PFSK-1 (cell line): Measurements from ENCODE around the gene RAD51B.

ENCODE experiments used
- FOXP2 ChIP-seq: optimal IDR thresholded peaks from 2 replicates; pipeline ENCODE3; 2011; ENCODE audit warnings: borderline replicate concordance, control low read depth, inconsistent platforms; ENCODE audit not compliant: insufficient read depth; ENCODE audit errors: extremely low read length, extremely low read depth
- POLR2AphosphoS5 ChIP-seq: IDR thresholded peaks from 2 replicates; pipeline ENCODE4 v1.6.1; 2012; ENCODE audit warnings: low read depth, mild to moderate bottlenecking, control low read depth, low read length, moderate library complexity
- SIN3A ChIP-seq: IDR thresholded peaks from 2 replicates; pipeline ENCODE4 v1.6.1; 2012; ENCODE audit warnings: mild to moderate bottlenecking, low read length, moderate library complexity, borderline replicate concordance; ENCODE audit not compliant: insufficient read depth
- TAF1 ChIP-seq: IDR thresholded peaks from 2 replicates; pipeline ENCODE4 v1.6.1; 2012; ENCODE audit warnings: low read length, control low read depth, borderline replicate concordance; ENCODE audit not compliant: insufficient read depth
- TF ChIP-seq, protein P1 (sequence below), 2 experiments: IDR thresholded peaks; 2 replicates each; pipeline versions ENCODE4 v1.6.1 to v1.8.0; 2011 to 2012; ENCODE audit warnings: low read depth in 2 of 2, low read length in 2 of 2, control low read depth in 1 of 2, inconsistent platforms in 1 of 2, mild to moderate bottlenecking in 1 of 2, moderate library complexity in 1 of 2; ENCODE audit not compliant: insufficient read depth in 1 of 2

RAD51B gene

DNA sequence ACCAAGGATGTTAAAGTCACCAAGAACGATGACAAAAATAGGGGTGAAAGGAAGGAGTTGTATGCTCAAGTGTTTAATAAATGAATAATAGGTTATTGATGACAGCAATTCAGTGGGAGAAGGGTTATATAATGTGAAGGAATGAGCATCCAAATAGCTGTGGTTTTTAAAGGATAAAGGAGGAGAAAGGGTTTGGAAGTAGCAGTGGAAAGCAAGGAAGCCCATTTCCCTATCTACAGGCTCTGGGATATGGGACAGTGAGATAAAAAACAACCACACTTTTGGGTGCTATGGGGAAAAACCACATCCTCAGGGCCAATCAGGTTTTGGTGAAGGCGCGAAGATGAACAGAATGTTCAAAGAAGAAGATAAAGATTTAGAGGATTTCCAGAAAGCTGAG, 714.7 kb downstream of the RAD51B start:
- TF ChIP-seq TAF1 (no peak), SIN3A (no peak), POLR2AphosphoS5 (no peak), FOXP2 (no peak)
- TF ChIP-seq, protein P1, sequence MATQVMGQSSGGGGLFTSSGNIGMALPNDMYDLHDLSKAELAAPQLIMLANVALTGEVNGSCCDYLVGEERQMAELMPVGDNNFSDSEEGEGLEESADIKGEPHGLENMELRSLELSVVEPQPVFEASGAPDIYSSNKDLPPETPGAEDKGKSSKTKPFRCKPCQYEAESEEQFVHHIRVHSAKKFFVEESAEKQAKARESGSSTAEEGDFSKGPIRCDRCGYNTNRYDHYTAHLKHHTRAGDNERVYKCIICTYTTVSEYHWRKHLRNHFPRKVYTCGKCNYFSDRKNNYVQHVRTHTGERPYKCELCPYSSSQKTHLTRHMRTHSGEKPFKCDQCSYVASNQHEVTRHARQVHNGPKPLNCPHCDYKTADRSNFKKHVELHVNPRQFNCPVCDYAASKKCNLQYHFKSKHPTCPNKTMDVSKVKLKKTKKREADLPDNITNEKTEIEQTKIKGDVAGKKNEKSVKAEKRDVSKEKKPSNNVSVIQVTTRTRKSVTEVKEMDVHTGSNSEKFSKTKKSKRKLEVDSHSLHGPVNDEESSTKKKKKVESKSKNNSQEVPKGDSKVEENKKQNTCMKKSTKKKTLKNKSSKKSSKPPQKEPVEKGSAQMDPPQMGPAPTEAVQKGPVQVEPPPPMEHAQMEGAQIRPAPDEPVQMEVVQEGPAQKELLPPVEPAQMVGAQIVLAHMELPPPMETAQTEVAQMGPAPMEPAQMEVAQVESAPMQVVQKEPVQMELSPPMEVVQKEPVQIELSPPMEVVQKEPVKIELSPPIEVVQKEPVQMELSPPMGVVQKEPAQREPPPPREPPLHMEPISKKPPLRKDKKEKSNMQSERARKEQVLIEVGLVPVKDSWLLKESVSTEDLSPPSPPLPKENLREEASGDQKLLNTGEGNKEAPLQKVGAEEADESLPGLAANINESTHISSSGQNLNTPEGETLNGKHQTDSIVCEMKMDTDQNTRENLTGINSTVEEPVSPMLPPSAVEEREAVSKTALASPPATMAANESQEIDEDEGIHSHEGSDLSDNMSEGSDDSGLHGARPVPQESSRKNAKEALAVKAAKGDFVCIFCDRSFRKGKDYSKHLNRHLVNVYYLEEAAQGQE (IDR thresholded peaks at IDR 0.05; ENCODE audit: insufficient read depth in 1 of 2, low read depth in 2 of 2, low read length in 2 of 2): no peak

DNA sequence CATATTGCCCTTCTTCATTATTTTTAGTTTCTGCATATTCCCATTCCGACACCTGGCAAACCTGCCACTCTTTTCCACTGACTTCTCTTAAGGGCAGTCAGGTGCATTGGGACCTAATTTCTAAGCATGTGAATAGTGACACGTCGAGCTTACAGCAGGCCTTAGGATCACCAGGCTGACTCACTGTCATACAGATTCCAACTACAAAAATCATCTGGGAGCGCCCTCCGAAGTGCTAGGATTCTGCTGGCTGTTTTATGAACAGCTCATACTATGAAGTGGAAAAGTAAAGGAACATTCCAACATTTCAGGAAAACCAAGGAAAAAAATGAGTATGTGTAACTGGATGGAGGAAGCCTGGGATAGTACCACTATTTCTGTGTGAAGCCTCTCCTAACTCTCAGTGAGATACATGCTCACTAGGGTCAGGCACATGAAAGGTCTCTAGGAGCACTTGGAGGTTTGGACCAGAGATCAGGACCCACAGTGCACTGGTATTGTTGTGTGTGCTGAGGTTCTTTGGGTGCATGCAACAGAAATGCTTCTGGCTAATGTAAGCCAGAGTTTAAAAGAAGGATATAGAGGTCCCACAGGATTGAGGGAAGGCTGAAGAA, 715.9 kb downstream of the RAD51B start:
- TF ChIP-seq SIN3A (no peak), POLR2AphosphoS5 (no peak), FOXP2 (no peak), TAF1 (no peak)
- TF ChIP-seq, protein P1 (IDR thresholded peaks at IDR 0.05; ENCODE audit: insufficient read depth in 1 of 2, low read depth in 2 of 2, low read length in 2 of 2): no peak

DNA sequence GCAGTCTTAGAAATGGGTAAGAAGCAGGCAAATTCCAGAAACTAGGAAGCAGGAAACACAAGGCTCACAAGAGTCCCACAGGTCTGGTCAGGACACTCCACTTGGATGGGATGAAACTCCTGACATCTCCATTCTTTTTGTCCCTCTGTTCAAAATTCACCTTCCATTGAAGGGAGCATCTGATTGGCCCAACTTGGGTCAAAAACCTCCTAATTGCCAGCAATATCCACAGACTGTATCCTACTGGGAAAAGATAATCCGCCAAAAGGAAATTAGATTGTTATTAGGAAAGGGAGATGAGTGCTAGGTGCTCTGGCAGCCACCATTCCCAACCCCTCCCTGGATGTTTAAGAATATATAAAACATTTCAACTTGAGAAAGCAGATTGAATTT, 716.4 kb downstream of the RAD51B start:
- TF ChIP-seq, protein P1 (IDR thresholded peaks at IDR 0.05; ENCODE audit: insufficient read depth in 1 of 2, low read depth in 2 of 2, low read length in 2 of 2): no peak
- no peak for TF ChIP-seq POLR2AphosphoS5
- no peak for TF ChIP-seq FOXP2
- TF ChIP-seq SIN3A: no peak

DNA sequence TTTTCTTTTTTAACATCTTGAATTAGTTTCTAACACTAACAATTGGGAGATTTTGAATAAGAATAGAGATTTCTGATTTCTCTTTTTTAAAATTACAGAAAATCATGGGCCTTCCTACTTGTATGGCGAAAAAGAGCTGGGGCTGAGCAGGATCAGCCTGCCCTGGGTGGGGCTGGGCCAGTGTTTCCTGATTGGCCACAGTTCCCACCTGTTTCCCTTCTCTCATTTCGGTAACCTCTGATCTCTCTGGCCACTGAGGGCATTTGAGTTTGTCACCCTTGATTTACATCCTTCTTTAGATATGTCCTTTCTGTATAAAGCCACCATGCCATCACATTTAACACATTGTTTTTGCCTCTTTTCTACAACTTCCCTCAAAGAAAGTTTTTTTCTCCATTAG, 719.1 kb downstream of the RAD51B start:
- TF ChIP-seq FOXP2: no peak
- no peak for TF ChIP-seq SIN3A
- no peak for TF ChIP-seq TAF1
- TF ChIP-seq, protein P1 (IDR thresholded peaks at IDR 0.05; ENCODE audit: insufficient read depth in 1 of 2, low read depth in 2 of 2, low read length in 2 of 2): no peak
- TF ChIP-seq POLR2AphosphoS5: no peak

DNA sequence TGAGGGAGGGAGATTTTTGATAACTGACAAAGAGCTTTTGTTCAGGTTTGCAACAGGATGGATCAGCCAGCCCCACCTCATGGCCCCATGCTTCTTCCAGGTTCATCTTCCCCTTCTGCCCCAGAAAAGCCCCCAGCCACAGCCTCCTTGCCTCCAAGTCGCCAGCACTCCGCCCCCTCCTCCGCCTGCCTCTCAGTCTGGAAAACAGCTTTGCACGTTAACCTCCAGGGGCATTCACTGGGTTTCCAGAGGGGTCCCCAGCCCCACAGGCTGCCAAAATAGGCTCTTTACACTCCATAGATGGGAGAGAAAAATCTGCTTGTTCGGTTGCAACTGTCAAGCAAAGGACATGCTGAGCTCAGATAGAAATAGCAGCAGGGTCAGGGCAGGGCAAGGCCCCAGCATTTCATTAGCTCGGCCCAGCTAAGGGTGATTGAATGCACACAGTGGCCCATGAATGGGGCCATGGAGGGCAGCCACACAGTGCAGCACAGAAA, 719.7 kb downstream of the RAD51B start:
- no peak for TF ChIP-seq FOXP2

DNA sequence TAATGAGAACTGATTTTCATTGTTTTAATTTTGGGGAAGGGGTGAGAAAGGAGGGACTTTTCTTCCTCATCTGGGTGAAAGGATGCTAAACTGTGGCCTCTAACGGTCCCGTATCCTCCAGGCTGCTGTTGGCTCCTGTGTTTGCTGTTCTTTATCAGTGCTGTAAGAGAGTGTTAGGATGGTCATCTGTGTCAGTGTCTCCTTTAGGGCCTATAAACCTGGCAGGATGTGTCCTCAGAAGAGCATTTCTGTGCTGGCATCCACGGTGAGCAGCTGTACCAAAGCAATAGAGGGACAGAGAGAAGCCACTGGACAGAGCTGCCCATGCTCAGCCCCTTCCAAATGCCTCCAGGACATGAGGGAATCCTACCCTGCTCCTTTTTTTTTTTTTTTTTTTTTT, 720.2 kb downstream of the RAD51B start:
- TF ChIP-seq, protein P1 (IDR thresholded peaks at IDR 0.05; ENCODE audit: insufficient read depth in 1 of 2, low read depth in 2 of 2, low read length in 2 of 2): no peak
- TF ChIP-seq POLR2AphosphoS5 (no peak), FOXP2 (no peak), SIN3A (no peak), TAF1 (no peak)
